Measurements from ENCODE around the gene FBH1.
"Not testable (repeated sequence)": the region's sequence is repeated elsewhere in the genome, so short reads cannot be mapped to it uniquely, and the experiment has no call there.

FBH1 gene

GRCh38 chr10:5959142-5959541, 69.1 kb downstream of the FBH1 start:
- no peak for TF ChIP-seq CTCF (IDR thresholded peaks at IDR 0.05; ENCODE audit: insufficient read depth, low read depth, low read length, missing control alignments)
- no peak overlapping the region for H3K4me3 ChIP-seq (ENCODE audit: low read length)
- DNase-seq (ENCODE audit: low read depth), result no peak

GRCh38 chr10:5959581-5960069, 69.6 kb downstream of the FBH1 start:
- no peak overlapping the region for H3K4me3 ChIP-seq (ENCODE audit: low read length)
- no peak for TF ChIP-seq CTCF (IDR thresholded peaks at IDR 0.05; ENCODE audit: insufficient read depth, low read depth, low read length, missing control alignments)
- DNase-seq (ENCODE audit: low read depth), result no peak

GRCh38 chr10:5960070-5960972, 70.3 kb downstream of the FBH1 start:
- no peak for TF ChIP-seq CTCF (IDR thresholded peaks at IDR 0.05; ENCODE audit: insufficient read depth, low read depth, low read length, missing control alignments)
- no peak for DNase-seq (ENCODE audit: low read depth)
- no peak overlapping the region for H3K4me3 ChIP-seq (ENCODE audit: low read length)

GRCh38 chr10:5960973-5961275, 70.9 kb downstream of the FBH1 start:
- not testable (repeated sequence) for DNase-seq (ENCODE audit: low read depth); H3K4me3 ChIP-seq (ENCODE audit: low read length)

- no peak for TF ChIP-seq CTCF (IDR thresholded peaks at IDR 0.05; ENCODE audit: insufficient read depth, low read depth, low read length, missing control alignments)
- no peak overlapping the region for H3K4me3 ChIP-seq (ENCODE audit: low read length)
- DNase-seq (ENCODE audit: low read depth), result no peak
Measured at GRCh38 chr10:5961405-5962100, 71.5 kb downstream of the FBH1 start.

GRCh38 chr10:5962358-5962940, 72.4 kb downstream of the FBH1 start:
- H3K4me3 ChIP-seq (ENCODE audit: low read length); DNase-seq (ENCODE audit: low read depth): not testable (repeated sequence)

- no peak for DNase-seq (ENCODE audit: low read depth)
Measured at GRCh38 chr10:5963071-5963470, 73.0 kb downstream of the FBH1 start.

More at GRCh38 chr10:5963071-5963470, 73.0 kb downstream of the FBH1 start:
- H3K4me3 ChIP-seq (ENCODE audit: low read length), result no peak overlapping the region
- TF ChIP-seq CTCF (IDR thresholded peaks at IDR 0.05; ENCODE audit: insufficient read depth, low read depth, low read length, missing control alignments), result no peak

Measured in epithelial cell of esophagus (primary cell).